HG03135 (cell line): Measurements from ENCODE around the gene GRIK2.

Source experiments
- ATAC-seq: cut with Tn5 transposase; IDR thresholded peaks from one replicate; pipeline ENCODE4 v1.9.1; 2021; ENCODE audit warnings: mild to moderate bottlenecking, moderate library complexity; ENCODE audit not compliant: unreplicated experiment

The GRIK2 gene

DNA sequence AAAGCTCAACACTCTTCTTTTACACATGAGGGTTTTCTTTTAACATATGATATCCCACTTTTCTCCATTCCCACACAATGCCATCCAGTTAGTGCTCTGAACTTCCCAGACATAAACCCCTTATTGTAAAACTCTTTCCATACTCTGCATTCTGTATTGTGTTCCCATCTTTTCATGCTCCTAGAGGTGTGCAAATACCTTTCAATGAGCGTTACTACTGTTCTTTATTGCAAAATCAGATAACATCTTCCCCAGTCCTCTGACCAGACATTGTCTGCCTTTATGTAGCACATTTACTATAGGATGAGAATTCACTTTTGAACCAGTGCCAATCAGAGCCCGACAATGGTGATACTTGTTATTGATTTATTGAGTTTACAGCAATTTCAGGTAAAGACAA is 296.2 kb downstream of the GRIK2 start:
- ATAC-seq: no peak

DNA sequence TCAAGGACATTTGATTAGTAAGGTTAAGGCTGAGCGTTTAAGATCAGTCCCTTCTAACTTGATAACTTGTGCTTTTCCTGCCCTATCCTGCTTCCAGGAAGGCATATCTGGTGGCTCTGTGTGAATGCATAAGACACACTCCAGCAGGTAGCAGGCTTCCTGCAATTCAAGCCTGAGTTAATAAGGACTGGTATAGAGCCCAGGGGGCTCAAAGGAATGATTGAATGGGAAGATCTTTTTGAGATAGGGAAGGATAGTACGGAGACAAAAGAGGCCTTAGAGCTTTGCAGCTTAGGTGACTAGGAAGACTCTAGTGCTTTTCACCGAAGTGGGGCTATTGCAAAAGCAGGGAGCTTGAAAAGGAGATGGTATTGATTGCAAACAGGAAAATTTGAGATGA is 307.1 kb downstream of the GRIK2 start:
- ATAC-seq: no peak

DNA sequence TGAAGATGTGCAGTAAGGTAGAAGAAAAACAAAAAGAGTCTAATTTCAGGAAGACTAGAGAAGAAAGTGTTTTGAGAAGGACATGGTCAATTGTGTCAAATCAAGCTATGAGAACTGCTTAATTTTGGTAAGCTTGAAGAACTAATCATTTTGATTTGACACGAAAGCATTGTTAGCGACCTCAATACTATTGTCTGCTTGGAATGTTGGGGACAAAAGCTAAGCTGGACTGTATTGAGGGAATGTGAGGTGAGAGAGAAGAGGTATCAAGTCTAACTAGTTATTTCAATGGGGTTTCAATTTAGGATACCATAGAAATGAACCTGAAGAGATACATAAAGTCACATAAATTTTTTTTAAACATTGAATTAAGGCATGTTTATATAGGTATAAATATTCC is 309.8 kb downstream of the GRIK2 start:
- no peak for ATAC-seq

DNA sequence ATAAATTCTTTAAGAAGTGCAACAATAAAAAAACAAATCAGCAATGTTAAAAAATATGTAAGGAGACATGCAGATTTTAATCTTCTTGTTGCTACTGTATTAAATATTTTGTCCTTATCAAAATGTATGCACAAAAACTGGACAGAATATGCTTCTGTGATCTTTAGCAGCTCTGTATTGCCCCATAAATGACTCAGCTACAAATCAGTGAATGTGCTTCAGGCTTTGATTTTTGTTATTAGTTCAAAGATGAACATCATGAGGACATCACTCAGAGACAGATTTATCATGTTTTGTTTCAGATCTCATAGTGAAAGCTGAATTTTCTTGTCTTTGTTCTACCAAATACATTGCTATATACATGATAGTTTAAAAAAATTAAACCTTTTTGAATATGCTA is 312.4 kb downstream of the GRIK2 start:
- no peak for ATAC-seq

DNA sequence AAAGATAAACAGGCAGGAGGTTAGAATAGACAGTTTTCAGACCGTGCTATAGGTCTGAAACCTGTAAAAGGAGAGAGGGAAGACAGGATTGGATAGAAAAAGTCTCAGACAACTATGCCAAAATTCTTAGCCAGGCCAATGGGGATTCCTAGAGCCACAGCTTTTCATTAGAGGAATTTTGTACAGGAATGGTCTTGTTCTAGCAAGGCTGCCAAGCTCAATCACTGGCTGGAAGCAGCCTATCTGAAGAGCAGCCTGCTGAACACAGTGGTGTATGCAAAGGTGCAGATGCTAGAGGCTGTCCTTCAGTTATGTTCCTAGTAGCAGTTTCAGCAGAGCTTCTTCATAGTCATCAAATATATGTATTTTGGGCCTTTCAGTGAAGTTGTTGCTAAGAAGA is 313.1 kb downstream of the GRIK2 start:
- ATAC-seq: no peak

DNA sequence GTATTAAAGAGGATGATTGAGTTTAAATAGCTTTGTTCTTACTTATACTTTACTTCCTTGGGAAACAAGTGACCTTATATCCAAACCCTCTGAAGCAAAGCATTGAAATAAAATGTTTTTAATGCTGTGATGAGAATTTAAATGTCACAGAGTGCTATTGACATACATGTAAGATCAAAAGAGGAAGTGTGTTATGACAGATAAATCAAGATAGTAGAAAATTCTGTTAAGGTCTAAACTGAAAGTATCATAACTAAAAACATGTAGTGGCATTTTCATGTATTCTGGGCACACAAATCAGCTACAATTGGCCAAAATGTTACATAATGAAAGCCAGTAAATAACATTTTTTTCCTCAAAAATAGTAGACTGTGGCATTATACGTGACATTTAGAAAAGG is 318.0 kb downstream of the GRIK2 start:
- no peak for ATAC-seq

DNA sequence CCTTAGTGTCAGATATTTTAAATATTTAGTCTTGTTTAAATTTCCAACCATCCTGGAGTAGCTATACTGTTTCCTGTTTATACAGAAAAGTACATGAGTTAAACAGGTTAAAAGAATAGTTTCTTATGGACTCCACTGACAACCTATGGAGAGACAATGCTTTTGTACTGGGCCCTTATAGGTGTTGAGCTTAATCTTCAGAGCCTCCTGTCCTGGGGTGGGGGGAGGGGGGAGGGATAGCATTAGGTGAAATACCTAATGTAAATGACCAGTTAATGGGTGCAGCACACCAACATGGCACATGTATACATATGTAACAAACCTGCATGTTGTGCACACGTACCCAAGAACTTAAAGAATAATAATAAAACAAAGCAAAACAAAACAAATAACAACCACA is 322.9 kb downstream of the GRIK2 start:
- ATAC-seq: no peak

DNA sequence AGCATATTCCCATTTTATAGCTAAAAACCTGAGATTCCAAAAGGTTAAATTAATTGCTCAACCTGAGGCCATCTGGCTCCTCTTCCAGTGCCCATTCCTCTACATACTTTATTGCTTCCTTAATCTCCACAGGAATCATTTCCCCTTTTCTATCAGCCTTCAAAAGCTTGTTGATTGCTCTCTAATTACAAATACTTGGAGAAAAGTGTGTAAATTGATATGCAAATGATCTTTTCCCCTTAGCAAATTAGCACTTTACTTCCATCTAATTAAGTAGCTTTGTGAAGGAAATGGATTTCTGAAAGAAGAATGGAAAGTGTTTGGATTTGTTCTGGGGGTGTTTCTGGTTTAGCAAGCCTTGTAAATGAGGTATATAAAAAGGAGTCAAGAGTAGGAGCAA is 323.3 kb downstream of the GRIK2 start:
- no peak for ATAC-seq

DNA sequence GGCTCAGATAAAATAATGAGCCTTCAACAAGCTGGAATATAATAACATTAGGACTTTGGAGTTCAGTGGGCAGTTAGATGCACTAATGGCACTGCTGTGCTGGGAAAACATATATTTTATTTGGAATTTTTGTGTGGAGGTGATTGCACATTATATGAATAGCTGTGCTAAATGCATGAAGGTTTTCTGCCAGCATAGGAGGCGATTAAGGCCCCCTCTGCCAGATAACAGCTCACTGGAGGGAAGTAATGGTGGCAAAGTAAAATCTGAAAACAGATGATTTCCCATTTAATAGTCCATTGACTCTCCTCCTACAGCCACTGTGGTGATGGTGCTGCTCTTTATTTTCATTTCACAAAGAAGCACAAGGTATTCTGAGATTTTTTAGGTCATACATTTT is 326.0 kb downstream of the GRIK2 start:
- no peak for ATAC-seq

DNA sequence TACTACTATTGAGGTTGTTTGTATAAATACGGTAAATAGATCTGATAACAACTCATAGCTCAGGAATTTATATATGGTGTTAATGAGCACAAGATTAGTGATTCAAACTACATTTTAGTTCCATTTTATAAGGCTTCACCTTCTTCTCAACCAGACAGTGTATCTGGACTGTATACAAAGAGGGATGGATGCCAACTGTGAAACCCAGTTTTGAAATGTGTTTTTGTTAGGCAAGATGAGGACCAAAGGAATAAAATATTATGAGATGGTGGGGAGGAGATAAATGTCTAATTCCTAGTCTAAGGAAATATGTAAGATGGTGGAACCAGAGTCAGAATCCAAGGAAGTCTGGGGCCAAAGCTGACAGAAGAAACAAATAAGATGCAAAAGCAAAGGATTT is 329.0 kb downstream of the GRIK2 start:
- no peak for ATAC-seq

DNA sequence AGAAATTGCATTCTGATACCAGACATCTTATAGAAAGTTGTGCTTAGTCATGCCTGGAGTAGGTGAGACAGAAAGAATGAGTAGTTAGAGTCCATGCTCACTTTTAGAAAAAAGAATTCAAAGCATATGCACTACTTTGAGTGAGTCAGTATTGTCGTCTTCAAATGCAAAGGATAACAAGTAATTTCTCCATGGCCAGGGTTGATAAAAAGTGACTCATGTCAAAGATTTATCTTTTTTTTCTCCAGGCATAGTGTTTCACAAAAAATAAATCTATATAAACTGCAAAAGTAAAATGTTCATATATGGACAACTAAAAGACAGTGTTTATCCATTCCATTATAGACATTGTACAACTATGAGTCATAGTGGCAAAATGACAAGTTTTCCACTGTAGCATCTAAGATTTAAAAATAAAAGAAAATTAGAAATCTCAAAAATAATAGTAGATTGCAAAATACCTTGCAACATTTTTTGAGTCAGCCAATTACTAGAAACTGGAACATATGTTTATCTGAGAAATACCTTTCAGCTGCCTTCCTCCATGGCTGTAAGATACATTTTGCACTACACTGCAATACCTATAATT is 329.6 kb downstream of the GRIK2 start:
- ATAC-seq: no peak

DNA sequence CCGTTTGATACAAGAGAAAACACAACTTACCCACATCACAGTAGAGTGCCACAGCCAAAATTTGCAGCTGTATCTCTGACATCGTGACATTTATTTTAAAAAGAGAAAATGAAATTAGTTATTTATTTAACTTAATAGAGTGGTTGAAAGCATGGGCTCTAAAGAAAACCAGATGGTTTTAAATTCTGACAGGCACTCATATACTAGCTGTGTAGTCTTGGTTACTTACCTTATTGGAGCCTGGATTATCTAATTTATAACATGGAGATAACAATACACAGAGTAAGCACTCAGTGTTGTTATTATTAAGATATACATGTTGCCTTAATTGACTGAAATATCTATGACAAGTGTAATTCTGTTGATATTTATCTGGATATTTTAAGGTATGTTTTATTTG is 334.9 kb downstream of the GRIK2 start:
- ATAC-seq: no peak

DNA sequence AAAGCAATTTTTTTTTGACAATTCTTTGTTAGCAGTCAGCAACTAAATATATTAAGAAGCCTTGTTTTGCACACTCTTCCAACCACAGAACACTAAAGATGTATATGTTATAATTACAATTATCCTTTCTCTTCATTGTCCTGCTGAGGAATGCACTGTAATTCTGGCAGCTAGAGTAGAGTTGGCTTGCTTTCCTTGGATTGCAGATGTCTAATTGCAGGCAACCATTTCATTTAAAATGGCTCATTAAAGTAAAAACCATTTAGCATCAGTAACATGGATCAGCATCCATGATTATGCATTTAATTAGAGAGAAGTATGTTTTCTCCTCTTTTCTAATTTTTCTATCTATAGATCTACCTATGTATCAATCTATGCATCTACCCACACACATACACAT is 335.4 kb downstream of the GRIK2 start:
- ATAC-seq: no peak

DNA sequence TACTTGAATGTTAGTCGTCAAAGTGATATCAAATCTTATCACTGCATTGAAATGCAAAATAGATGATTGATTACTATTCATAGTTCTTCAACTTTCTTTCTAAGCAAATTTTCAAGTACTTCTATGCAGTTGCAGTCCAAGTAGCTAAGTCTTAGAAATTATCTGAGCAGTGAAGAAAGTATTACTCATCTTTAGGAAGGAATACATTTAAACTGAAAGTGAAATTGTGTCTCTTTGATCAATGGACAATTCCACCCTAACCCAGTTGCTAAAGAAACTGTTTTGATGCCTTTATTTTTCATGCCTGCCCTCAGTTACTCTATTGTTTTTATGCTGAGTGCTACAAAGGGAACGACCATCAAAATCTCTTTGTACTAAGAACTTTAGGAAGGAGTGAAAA is 337.4 kb downstream of the GRIK2 start:
- ATAC-seq: no peak

DNA sequence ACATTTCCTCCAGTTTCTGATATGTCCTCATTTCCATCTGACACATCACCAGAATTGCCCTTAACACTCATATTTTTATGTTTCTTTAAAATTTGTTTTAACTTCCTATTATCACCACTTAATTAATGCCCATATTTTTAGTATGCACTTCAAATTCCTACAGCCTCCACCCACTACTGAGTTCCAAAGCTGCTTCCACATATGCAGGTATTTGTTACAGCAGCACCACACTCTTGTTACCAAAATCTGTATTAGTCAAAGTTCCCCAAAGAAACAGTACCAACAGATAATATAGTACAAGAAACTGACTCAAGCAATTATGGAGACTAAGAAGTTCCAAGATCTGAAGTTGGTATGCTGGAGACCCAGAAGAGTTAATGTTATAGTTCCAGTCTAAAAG is 340.4 kb downstream of the GRIK2 start:
- no peak for ATAC-seq

DNA sequence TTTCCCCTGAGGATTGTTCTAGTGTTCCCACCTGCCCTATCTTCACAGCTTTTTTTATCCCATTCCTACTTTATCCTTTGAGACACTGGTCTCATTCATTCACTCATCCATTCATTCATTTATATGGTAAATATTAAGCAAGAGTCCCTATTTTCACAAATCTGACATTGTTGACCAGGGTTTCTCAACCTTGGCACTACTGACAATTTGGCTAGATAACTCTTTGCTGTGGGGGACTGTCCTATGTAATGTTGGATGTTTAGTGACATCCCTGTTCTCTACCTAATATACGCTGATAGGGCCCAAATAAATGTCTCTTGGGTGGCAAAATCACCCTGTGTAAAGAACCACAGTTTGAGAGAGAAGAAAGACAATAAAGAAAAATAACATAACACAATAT is 345.0 kb downstream of the GRIK2 start:
- no peak for ATAC-seq

DNA sequence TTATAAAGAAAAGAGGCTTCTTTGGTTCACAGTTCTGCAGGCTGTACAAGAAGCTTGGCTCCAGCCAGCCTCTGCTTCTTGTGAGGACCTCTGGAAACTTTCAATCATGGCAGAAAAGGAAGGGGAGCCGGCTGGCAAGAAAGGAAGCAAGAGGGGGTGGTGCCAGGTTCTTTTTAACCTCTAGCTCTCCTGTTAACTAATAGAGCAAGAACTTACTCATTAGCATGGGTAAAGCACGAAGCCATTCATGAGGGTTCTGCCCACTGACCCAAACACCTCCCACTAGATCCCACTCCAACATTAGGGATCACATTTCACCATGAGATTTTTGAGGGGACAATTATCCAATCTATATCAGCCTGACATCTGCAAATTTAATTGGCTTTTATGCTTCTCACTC is 347.1 kb downstream of the GRIK2 start:
- no peak for ATAC-seq

DNA sequence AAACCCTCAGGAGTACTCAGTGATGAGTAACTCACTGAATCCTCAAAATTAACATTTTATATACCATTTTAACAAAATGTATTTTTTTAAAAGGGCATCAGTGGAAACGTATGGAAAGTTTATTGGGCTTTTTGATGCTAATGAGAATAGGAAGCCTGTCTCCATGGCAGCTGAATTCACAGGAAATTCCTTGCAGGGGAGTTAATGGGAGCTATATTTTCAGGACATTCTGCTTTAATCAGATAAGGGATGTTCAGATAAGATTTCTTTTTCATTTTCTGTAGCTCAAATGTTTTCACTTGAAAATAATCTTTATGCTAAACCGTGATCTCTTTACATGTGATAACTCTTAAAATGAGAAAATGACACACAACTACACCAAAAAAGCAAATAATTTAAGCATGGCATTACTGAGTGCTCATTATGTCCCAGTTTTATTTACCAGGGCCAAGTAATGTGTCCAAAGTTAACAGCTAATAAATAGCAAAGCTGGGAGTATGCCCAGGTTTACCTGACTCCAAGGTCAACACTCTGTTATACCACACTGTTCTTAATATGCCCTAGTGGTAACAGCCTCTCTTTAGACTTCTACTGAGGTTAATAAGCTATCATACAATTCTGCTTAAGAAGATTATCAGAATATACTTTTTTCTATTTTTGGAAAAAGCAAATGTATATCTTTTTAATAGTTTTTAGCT is 348.1 kb downstream of the GRIK2 start:
- no peak for ATAC-seq

DNA sequence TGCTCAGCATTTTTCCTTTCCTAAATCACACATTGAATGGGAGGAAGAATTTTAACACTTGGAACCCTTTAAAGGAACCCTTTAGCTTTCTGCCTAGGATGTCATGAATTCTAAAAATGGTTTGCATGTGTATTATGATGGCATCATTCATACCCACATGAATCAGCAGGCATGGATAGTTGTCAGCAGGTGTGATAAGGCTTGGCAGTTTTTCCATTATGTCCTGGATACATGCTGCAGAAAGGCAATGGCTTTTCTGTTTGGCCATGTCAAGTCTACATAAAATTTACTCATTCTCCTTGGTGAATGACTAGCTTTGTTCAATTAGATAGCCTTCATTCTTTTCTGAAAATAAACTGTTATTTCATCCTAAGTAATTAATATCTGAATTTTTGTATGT is 353.7 kb downstream of the GRIK2 start:
- ATAC-seq: no peak

DNA sequence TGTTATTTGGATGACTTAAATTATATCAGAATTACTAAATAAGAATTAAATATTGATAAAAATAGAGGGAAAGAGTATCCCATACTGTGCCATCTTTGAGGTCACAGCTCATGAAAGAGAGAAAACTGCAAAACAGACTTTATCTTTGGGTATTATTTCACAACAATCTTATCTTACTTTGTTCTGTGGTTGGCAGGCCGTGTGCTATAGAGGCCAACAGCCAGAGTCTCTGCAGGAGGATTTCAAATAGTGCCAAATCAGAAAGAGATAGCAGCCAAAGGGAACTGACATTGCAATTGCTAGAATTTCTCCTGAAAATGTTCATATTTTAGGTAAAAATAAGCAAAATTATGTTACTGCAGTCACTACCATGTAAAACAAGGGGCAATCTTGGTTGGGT is 354.2 kb downstream of the GRIK2 start:
- no peak for ATAC-seq

DNA sequence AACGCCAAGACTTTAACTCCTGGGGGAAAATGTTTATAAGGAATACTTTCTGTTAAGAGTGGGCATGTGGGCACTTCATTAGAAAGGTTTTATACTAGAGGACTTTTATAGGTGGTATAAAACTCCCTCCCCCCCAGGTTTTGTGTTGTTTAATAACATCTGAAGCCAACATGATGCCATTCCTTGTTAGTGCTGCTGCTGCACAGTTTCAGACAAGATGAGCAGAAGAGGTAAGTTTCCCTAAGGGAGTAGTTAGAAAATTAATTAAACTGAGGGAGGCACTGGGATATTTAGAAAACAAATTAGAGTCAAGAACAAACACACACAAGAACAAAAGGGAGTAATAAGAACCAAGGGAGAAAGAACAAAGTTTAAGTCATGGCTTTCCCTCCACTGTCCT is 362.4 kb downstream of the GRIK2 start:
- no peak for ATAC-seq

DNA sequence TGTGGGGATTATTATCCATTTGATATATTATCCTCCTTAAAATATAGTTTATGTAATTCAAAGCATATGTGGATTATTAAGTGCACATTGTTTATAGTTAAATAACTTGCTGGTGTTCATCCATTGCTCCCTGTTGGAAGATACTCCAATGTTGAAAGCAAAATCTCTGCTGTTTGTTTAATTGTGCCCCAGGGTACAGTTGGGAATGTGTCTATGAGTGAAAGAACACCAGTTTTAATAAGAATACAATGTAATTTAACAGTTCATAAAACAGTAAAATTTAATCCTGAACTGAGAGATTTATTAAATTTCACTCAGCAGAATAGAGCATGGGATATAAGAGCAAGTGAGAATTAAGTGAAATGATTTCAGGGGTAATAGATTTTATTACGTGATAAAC is 364.9 kb downstream of the GRIK2 start:
- no peak for ATAC-seq
